ENCODE data around the gene FLVCR2. TPM values are rescaled to one million over a fixed set of nuclear protein-coding genes. Genes with fewer than 3 reads are reported as not detected.

FLVCR2 gene
- total and polyA plus RNA-seq, 2 experiments from 2014 or later, result 1.4 to 3.1 TPM

GRCh38 chr14:75645056-75645455 lies 66.6 kb downstream of the FLVCR2 start:
- no peaks in the 10 kb centered on the region for H3K36me3 ChIP-seq (ENCODE audit: insufficient read depth)
- peaks cover 14% of the 10 kb centered on the region for H3K36me3 Mint-ChIP-seq (ENCODE audit: low read depth)
- H3K4me2 ChIP-seq, result no peak overlapping the region
- no peak overlapping the region for H3K4me3 Mint-ChIP-seq
- H3F3A ChIP-seq (replicated peaks; ENCODE audit: low read depth), result no peaks in the 10 kb centered on the region
- no peaks in the 10 kb centered on the region; the same call in 1 of the 3 replicates for H3K9me3 Mint-ChIP-seq
- H3K27ac Mint-ChIP-seq, result 0 out of 2 replicates have a peak overlapping the region, but pooled peaks have one; percentile 4
- H3K27ac ChIP-seq (ENCODE audit: low read depth), result no peak overlapping the region
- H3K27me3 Mint-ChIP-seq (ENCODE audit: insufficient read depth, low read depth, poor library complexity), result peaks cover 2% of the 10 kb centered on the region
- no peak overlapping the region for H3K4me3 ChIP-seq
- DNase-seq (ENCODE audit: low spot score) (no peak), ATAC-seq (no peak)
- no peaks in the 10 kb centered on the region for H3K4me1 ChIP-seq (ENCODE audit: insufficient read depth)
- H4K20me1 ChIP-seq (replicated peaks; ENCODE audit: insufficient read depth), result 0 out of 2 replicates have a peak, but pooled peaks cover 4% of the 10 kb centered on the region
- no peaks in the 10 kb centered on the region for H3K9me2 ChIP-seq (ENCODE audit: insufficient read depth)
- H3K79me2 ChIP-seq (replicated peaks; ENCODE audit: insufficient read depth), result no peaks in the 10 kb centered on the region
- no peak overlapping the region for H2AFZ ChIP-seq
- no peaks in the 10 kb centered on the region for H3K4me1 Mint-ChIP-seq
- no peaks in the 10 kb centered on the region for H3K27me3 ChIP-seq (ENCODE audit: insufficient read depth)
- TF ChIP-seq EZH2phosphoT487 (IDR thresholded peaks at IDR 0.05; ENCODE audit: unreplicated experiment), result no peak
- TF ChIP-seq STAT1 (IDR thresholded peaks at IDR 0.05; ENCODE audit: unreplicated experiment), result no peak
- no peak for TF ChIP-seq JUNB (IDR thresholded peaks at IDR 0.05; ENCODE audit: unreplicated experiment)
- TF ChIP-seq EZH2 (IDR thresholded peaks at IDR 0.05; ENCODE audit: low read depth, unreplicated experiment), result no peak
- TF ChIP-seq REST (IDR thresholded peaks at IDR 0.05; ENCODE audit: unreplicated experiment), result no peak
- no peak for TF ChIP-seq CTCF (conservative IDR thresholded peaks at IDR 0.05; ENCODE audit: low read depth in 2 of 2)
- TF ChIP-seq ETS1 (IDR thresholded peaks at IDR 0.05), result no peak
- TF ChIP-seq, protein P1, sequence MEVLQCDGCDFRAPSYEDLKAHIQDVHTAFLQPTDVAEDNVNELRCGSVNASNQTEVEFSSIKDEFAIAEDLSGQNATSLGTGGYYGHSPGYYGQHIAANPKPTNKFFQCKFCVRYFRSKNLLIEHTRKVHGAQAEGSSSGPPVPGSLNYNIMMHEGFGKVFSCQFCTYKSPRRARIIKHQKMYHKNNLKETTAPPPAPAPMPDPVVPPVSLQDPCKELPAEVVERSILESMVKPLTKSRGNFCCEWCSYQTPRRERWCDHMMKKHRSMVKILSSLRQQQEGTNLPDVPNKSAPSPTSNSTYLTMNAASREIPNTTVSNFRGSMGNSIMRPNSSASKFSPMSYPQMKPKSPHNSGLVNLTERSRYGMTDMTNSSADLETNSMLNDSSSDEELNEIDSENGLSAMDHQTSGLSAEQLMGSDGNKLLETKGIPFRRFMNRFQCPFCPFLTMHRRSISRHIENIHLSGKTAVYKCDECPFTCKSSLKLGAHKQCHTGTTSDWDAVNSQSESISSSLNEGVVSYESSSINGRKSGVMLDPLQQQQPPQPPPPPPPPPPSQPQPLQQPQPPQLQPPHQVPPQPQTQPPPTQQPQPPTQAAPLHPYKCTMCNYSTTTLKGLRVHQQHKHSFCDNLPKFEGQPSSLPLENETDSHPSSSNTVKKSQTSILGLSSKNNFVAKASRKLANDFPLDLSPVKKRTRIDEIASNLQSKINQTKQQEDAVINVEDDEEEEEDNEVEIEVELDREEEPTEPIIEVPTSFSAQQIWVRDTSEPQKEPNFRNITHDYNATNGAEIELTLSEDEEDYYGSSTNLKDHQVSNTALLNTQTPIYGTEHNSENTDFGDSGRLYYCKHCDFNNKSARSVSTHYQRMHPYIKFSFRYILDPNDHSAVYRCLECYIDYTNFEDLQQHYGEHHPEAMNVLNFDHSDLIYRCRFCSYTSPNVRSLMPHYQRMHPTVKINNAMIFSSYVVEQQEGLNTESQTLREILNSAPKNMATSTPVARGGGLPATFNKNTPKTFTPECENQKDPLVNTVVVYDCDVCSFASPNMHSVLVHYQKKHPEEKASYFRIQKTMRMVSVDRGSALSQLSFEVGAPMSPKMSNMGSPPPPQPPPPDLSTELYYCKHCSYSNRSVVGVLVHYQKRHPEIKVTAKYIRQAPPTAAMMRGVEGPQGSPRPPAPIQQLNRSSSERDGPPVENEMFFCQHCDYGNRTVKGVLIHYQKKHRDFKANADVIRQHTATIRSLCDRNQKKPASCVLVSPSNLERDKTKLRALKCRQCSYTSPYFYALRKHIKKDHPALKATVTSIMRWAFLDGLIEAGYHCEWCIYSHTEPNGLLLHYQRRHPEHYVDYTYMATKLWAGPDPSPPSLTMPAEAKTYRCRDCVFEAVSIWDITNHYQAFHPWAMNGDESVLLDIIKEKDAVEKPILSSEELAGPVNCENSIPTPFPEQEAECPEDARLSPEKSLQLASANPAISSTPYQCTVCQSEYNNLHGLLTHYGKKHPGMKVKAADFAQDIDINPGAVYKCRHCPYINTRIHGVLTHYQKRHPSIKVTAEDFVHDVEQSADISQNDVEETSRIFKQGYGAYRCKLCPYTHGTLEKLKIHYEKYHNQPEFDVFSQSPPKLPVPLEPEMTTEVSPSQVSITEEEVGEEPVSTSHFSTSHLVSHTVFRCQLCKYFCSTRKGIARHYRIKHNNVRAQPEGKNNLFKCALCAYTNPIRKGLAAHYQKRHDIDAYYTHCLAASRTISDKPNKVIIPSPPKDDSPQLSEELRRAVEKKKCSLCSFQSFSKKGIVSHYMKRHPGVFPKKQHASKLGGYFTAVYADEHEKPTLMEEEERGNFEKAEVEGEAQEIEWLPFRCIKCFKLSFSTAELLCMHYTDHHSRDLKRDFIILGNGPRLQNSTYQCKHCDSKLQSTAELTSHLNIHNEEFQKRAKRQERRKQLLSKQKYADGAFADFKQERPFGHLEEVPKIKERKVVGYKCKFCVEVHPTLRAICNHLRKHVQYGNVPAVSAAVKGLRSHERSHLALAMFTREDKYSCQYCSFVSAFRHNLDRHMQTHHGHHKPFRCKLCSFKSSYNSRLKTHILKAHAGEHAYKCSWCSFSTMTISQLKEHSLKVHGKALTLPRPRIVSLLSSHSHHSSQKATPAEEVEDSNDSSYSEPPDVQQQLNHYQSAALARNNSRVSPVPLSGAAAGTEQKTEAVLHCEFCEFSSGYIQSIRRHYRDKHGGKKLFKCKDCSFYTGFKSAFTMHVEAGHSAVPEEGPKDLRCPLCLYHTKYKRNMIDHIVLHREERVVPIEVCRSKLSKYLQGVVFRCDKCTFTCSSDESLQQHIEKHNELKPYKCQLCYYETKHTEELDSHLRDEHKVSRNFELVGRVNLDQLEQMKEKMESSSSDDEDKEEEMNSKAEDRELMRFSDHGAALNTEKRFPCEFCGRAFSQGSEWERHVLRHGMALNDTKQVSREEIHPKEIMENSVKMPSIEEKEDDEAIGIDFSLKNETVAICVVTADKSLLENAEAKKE (CRISPR knock-in tag; IDR thresholded peaks at IDR 0.05), result no peak
- no peak for TF ChIP-seq CREB1 (CRISPR knock-in tag; IDR thresholded peaks at IDR 0.05; ENCODE audit: low read depth)
- TF ChIP-seq POLR2AphosphoS5 (IDR thresholded peaks at IDR 0.05; ENCODE audit: low read depth), result no peak
- no peak for TF ChIP-seq ZNF114 (CRISPR knock-in tag; IDR thresholded peaks at IDR 0.05)
- no peak for TF ChIP-seq NANOG (IDR thresholded peaks at IDR 0.05; ENCODE audit: borderline replicate concordance)
- TF ChIP-seq ZNF331 (CRISPR knock-in tag; IDR thresholded peaks at IDR 0.05; ENCODE audit: low read depth), result no peak
